Activated CD4-positive, alpha-beta T cell treated with anti-CD3 and anti-CD28 coated beads, Interleukin-2, amount 50 U/mL, for 4 hours (primary cell): ENCODE results near the gene DMBX1.

Experiments
- DNase-seq, 2 experiments: peaks; one replicate each; pipeline ENCODE4 v3.0.0-alpha.2; 2020

Gene DMBX1

DNA sequence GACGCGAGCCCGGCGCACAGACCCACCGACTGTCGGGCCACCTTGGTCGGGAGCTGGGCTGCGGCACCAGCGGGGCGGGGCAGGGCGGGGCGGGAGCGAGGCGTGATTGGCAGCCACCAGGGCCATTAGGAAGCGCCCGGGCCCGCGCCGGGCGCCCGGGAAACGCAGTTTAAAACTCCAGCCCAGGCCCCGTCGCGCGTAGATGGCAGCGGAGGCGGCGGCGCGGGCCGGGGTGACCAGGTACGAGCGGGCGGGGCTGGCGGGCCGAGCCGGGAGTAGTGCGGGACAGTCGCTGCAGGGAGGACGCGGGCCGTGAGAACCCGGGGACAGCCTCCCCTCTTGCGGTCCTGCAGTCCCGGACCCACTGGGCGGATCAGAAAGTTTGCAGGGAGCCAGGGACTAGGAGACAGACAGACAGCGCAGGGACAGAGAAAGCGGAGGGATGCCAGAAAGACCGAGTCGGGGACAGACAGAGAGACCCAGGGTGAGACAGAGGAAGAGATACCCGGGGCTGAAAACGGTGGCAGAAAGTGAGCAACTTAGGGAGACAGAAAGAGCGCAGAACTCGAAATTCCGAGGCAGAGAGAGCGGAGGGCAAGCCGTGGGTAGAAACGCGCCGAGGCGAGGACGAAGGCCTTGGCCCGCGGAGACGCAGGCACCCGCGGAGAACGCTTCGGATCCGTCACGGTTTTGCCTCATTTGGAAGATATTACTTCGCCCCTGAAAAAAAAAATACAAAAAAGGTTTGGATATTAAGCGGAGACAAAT is at the start of gene DMBX1:
Gene DMBX1 (plus strand): TSS at position 199 of the 768 bp plus-strand sequence. CDS start 17,175 bp downstream, outside the sequence.
- peak in 1 of 2 experiments; percentile 6 for DNase-seq

DNA sequence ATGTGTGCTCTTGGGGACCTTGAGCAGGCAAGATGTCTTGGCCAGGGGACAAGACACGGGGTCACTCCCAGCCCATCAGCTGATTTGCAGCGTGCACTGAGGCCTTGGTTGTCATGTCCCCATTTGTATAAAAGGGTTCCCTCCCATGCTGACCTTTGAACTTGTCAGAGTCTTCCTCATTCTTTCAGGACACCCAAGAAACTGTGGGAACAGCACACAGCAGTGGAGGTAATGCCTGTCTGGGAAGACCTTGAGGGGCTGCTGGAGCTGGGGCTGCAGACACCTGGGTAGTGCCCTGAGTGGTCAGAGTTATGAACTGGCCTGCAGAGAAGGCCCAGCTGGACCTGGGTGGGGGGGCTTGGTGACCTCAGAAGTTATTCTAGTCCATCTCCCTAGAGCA is 49.2 kb upstream of the DMBX1 start:
- no peak for DNase-seq

DNA sequence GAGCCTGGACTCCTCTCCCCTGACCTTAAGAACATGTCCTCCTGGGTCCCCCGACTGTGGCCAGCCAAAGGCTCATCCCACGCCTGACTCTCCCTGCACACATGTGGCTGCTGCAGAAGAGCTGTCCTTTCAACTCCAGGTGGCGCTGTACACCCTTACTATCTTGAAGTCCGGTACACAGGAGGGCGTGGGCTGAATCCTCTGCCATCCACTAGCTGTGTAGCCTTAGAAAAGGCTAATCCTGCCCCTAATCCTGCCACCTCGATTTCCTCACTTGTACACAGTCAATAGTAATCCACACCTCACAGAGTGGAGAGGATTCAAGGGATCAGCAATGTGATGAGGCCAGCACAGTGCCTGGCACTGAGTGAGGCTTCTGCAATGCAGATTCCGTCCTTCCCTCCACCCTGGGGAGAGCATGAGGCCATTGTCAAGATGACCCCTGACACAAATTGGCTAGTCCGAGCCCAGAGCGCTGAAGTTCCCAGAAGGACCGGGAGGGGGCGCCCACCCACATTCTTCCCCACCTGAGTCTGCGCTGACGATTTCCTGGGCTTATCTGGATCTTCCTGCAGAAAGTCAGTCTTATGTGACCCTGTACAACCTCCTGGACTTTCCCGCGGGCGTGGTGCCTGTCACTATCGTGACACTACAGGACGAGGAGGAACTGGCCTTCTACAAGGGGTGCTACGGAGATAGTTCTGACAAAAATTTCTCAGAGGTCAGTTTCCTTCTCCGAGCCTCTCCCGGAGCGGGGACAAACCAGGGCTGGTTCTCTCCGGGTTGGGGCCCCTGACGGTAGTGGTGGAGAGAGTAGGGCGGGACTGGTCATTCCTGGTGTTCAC is 47.1 kb upstream of the DMBX1 start:
- DNase-seq = peak; percentile 56 to 64

DNA sequence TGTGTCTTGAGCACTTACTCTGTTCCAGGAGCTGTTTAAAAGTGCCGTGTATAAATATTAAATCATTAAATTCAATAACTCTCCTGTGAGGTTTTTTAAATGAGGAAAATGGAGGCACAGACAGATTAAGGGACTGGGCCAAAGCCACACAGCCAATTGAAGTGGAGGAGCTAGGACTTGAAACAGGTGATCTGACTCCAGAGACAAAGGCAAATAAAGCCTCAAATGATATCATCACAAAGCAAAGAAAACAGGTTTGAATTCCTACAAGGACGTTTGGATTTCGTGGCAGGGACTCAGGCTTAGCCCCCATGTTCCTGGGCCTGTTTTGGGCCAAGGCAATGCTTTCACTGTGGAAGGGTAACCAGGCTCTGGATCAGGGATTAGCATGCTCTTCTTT is 45.2 kb upstream of the DMBX1 start:
- DNase-seq = no peak

DNA sequence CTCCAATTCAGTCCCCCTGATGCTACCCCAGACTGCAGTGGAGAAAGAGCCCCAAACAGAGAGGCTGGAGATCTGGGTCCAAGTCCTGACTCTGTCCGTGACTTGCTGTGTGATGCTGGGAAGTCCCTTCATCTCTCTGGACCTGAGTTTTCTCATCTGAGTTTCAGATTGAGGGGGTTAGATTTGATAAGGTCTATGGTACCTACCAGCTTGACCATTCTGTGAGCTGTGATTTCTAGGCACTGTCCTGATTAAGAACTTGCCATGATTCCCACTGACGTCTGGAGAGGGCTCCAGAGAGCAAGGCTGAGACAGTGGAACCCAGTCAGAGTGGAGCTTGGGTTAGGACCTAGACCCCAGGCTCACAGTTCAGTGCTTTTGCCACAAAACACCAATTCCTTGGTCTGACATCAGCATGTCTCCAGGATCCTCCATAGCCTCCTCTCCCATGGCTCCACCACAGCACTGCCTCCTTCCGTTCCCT is 43.8 kb upstream of the DMBX1 start:
- DNase-seq = no peak

DNA sequence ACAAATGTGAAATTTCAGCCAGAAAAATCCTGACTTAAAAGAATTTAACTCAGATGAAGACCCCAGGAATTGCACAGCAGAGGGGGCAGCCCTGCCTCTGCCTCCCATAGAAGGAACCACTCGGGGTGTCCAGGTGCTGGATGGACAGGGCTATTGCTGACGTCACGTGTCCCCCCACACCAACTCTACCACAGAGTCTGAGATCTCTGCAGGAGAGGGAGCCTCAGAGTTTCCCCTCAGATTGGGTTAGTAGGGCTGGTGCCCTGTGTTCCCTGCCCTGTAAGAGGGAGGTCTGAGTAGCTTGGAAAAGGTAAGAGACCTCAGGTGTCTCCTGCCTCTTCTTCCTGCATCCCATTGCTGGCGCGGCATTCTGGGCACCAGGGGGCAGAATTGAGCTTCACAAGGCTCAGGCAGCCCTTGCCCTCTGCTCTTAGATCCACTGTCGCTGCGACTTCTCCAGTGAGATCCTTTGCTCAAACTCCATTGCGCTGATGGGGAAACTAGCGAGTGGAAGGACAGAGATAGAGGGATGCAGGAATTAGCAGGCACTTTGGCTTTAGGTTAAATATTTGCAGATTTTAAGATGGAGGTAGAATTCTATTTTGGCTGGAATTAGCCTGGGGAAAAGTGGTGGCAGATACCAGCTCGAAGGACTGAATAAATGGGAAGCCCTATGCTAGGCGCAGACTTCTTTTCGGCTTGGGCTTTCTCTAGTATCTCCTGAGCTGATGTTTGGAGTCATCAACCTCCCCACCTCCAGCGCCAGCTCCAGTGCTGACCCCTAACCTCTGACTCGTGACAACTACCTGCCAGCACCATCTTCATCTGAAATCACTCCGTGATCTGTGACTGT is 42.8 kb upstream of the DMBX1 start:
- peak; percentile 72 to 76 for DNase-seq

DNA sequence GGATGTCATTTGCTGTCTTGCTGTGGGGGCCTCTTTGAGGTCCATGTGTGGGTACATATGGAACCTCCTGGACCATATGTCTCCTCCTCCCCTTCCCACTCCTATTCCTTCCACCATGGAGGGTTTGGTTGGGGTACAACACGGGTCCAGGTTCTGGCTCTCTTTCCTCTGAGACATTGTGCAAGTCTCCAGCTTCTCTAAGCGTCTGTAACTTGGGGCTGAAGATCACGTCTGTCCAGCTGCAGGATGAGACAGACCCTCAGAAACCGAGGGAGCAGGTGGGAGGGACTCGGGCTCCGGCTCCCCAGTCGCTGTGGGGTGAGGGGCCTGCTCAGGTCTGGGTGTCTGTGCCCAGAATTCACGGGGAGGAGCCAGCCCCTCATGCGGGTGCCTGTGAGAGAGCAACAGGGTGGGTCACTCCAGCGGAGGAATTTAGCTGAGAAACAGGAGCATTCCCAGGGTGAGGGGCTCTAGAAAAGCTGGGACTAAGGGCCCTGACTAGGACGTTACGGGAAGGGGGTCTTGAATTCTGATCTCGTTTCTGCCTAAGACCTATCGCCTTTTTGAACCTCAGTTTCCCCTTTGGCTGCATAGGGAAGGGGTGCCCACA is 42.0 kb upstream of the DMBX1 start:
- DNase-seq = no peak

DNA sequence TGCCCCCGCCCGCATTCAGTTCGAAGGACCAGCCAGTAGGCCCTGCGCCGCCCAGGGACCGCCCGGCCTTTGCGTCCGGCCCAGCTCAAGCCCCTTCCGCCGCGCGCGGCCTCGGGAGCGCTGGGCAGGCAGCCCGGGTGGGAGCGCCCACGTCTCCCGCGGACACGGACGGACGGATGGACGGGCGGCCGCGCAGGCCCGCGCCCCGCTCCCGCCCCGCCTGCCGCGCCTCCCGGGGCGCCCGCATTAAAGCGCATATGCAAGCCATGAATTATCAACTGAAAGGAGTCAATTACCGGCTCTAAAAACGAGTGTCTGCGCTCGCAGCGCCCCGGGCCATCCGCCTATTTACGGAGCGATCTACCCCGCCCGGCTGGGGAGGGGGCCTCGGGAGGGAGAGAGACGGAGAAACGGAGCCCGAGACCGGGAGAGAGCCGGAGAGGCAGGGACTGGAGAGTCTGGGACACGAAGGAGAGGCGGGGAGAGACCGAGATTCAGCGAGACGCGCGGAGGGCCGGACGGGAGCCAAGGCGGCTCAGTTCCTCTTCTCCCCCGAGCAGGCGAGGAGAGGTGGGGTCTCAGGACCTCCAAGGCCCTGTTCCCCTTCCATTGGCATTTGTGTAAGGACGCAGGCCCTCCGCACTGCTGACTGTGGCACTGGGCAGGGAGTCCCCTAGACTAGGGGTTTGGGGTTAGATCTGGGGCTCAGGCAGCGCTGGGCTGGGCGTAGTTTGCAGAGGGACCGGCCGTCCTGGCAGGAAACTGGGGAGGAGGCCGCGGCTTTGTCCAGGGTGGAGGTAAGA is 41.3 kb upstream of the DMBX1 start:
- DNase-seq = no peak

DNA sequence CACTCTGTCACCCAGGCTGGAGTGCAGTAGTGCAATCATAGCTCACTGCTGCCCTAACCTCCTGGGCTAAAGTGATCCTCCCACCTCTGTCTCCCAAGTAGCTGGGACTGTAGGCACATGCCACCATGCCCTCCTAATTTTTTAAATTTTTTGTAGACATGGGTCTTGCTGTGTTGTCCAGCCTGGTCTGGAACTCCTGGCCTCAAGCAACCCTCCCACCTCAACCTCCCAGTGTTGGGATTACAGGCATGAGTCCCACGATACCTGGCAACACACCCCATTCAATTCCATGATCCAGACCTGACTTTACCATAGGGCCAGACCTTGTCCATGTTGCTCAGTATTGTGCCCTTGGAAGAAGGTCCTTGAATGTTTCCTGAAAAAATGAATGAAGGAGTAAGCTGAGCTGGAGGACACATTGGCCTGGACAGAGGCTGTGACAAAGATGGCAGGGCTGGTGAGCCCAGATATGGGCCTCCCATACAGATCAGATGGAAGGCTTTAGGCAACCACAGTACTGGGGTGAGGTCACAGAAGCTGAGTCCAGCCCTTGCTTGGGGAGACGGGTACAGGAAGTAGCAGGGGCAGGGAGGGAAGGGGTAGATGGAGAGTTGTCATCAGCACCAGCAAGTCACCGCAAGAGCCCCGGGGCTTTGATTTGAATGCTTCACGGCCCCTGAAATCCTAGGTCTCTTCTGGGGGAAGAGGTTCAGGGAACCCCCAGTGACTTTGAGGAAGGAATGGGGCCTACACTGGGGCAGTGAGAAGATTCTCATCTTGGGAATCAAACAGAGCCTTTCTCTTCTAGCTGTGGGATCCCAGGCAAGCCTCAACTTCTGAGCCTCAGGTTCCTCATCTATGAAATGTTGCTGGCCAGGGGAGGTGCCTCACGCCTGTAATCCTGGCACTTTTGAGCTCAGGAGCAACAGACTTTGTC is 40.1 kb upstream of the DMBX1 start:
- DNase-seq = no peak

DNA sequence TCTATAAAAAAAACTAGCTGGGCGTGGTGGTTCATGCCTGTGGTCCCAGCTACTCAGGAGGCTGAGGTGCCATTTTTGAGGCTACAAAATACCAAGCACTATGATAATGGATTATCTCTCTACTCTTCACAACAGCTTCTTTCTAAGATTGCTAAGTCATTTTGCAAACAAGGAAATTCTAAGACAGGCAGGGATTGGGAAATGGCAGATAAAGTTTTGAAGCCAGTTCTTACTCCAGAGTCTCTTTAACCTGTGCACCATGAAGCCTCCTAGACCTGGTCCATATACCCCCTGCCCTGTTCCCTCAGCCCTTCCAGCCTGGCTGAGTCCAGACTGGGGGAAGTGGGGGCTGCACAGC is 39.5 kb upstream of the DMBX1 start:
- no peak for DNase-seq

DNA sequence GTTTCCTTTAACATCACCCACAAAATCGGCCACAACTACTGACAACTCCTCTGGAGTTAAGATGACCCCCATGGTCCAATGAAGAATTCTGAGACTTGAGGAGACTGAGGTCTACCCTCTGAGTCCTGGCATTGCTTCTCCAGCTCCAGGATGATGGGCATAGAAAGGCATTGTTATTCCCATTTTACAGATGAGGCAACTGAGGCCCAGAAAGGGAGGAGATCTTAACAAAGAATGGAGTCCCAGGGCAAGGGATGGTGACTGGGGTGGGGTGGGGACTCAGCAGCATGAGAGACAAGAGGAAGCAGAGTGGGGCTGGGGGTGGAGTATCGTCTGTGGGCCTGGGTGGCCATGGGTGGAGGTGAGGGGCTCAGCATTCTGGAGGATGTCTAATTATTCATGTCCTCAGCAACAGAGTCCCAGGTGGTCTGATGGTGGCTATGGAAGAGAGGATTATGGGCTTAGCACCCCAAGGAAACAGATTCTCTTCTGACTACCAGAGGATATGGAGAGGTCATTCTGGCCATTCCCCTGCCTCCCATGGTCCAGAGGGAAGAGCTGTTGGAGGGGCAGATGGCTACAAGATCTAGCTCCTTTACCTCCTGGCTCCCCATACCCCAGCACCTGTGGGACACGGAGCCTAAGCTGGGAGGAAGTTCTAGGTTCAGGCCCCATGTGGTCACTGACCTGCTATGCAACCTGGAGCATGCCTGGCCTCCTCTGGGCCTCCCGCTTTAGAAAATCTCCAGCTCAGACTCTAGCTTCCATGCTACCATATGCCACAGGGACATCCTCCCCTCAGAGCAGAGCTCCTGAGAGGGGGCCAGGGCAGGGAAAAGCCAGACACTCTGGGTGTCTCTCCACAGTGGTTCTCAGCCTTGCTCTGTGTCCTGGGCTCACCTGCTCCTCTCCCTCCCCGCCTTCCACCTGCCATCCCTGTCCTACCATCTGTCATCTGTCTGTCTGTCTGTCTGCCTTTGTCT is 37.4 kb upstream of the DMBX1 start:
- DNase-seq = no peak

DNA sequence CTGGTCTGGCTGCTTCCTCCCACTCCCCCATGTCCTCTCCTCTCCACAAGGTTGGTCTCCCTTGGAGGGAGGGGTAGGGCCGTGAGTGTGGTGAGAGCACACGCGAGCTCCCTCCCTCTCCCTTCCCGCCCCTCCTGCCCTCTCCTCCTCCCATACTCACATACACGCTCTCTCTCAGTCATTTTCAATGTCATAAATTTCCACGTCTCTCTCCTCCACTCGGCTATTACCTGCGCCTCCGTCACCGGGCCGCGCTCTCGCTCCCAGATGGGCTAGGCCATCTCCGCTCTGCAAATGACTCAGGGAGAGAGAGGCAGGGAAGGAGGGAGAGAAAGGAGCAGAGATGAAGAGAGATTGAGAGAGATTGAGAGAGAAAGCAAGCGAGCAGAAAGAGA is 36.7 kb upstream of the DMBX1 start:
- DNase-seq = no peak

DNA sequence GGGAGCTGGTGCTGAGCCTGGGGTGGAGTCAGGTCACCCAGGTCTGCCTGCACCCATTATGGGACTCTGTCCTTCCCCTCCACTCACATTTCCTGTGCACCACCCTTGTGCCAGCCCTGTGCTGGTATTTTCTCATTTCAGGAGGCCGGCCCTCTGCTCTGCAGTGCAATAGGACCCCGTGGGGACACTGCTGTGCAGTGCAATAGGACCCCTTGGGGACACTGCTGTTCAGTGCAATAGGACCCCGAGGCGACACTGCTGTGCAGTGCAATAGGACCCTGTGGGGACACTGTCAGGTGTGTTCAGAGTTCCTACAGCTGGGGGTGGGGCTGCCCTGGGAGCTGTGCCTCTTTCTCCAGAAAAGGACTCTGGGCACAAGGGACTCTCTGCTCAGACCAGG is 36.2 kb upstream of the DMBX1 start:
- DNase-seq = no peak

DNA sequence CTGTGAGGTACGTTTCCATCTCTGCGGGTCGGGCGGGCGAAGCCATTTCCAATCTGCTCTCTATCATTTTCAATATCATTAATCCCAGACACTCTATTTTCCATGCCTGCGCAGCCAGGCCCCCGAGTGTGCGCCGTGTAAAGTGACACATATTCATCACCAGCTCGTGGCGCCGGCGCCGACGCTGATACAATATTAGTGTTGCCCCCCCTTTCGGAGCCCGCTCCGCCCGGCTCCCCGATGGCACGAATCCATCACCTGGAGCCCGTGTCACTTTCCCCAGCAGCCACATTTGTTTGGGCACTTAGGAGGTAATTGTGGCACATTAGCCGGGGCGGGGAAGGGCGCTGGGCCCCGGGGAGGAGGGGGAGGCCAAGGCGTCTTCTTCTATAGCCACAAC is 33.7 kb upstream of the DMBX1 start:
- no peak for DNase-seq

DNA sequence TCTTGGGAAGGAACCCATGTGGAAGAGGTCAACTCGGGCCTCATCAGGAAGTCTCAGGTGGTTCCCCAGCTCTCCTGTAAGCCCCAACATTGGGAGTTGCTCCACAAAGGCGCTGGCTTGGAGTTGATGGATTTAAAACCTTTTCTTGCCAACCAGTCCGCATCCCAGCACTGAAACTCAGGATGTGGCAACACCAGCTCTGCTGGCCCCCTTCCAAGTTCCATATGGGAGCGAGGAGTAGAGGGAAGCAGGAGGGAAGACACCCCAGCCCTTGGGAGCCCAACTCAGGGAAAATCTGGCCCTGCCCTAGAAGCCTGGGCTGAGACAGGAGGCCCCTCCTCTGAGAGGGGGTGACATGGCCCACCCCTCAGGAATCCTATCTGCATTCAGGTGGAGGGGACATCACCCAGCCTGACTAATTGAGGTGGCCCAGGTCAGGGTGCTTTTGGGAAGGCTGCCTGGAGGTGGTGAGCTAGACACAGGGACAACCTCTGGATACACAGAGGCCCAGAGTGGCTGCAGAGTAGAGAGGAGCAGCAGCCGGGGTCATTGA is 33.1 kb upstream of the DMBX1 start:
- DNase-seq = no peak

DNA sequence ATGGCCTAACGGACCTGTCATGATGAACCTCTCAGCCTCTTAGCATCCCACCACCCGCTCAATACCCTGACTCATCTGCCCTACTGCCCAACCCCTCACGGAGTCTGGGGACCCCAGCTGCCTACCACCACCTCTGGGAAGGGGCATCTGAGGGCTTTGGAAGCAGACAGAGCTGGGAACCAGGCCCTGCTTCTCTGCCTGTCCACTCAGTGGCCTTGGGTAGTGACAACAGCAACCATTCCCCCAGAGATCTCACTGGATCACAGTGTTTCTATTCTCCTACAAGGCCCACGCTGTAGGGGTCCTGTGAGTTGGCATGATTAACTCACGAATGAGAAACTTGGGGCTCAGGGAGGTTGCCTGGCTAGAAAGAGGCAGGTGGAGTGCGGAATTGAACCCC is 32.5 kb upstream of the DMBX1 start:
- no peak for DNase-seq

DNA sequence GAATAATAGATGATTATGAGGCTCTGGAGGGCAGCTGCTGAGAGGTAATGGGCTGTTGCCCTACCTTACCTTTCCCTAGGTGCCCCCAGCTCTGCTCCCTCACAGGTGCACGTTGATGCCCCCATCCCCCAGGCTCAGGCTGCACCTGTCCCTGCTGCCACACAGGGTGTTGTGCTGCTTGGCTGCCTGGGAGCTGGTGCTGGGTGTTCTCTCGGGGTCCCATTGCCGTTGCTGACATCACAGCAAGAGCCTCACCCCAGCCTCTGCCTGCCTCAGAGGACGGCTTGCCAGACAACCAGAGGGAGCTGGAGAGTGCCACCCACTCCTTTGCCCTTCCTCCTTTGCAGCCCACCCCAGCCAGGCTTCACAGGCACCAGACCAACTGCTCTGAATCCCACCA is 31.4 kb upstream of the DMBX1 start:
- no peak for DNase-seq

DNA sequence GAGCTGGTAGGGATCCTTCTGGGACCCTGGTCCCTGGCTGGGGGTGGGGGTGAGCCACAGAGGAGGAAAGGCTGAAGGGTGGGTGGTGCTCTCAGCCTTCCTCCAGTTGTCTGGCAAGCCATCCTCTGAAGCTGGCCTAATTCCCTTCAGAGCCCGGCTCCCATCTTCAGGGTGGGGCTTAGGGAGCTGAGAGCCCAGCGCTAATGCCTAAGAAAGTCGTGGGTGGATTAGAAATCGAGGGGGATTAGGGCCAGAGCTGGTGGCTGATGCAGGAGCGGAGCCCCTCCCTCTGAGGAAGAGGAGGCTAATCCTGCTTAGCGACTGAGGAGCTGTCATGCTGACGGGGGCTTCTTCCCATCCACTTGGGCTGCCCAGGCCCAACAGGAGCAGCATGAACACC is 30.8 kb upstream of the DMBX1 start:
- DNase-seq = no peak

DNA sequence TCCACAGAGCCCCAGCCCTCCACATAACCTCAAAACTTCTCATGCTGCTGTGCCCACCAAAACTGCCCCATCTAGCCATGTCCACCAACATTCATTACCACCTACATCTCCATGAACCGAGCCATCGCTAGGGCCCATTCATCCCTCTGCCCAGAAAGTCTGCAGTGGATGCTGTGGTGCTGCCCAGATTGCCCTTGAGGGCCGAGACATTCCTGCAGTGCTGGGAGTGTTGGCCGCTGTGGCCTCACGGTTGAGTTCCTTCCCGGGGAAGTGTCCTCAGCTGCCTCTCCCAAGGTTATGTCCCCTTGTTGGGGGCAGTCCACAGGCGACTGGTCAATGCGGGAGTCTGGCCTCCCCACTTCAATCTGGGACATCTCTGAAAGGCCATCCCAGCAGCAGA is 30.3 kb upstream of the DMBX1 start:
- no peak for DNase-seq
